GM12873 (cell line): ENCODE measurements around the gene PALM3.

ENCODE experiments used
- TF ChIP-seq, protein P1 (sequence below): IDR thresholded peaks from 2 replicates; pipeline ENCODE4 v1.5.1; 2012; ENCODE audit warnings: low read depth, mild to moderate bottlenecking, moderate library complexity, low read length, control low read depth; ENCODE audit not compliant: insufficient read depth; ENCODE audit errors: missing control alignments

The PALM3 gene

GRCh38 chr19:14019100-14019499, 42.8 kb downstream of the PALM3 start:
- TF ChIP-seq, protein P1, sequence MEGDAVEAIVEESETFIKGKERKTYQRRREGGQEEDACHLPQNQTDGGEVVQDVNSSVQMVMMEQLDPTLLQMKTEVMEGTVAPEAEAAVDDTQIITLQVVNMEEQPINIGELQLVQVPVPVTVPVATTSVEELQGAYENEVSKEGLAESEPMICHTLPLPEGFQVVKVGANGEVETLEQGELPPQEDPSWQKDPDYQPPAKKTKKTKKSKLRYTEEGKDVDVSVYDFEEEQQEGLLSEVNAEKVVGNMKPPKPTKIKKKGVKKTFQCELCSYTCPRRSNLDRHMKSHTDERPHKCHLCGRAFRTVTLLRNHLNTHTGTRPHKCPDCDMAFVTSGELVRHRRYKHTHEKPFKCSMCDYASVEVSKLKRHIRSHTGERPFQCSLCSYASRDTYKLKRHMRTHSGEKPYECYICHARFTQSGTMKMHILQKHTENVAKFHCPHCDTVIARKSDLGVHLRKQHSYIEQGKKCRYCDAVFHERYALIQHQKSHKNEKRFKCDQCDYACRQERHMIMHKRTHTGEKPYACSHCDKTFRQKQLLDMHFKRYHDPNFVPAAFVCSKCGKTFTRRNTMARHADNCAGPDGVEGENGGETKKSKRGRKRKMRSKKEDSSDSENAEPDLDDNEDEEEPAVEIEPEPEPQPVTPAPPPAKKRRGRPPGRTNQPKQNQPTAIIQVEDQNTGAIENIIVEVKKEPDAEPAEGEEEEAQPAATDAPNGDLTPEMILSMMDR: no peak

- TF ChIP-seq, protein P1: no peak
Measured at GRCh38 chr19:14015524-14016035, 46.3 kb downstream of the PALM3 start.

DNA sequence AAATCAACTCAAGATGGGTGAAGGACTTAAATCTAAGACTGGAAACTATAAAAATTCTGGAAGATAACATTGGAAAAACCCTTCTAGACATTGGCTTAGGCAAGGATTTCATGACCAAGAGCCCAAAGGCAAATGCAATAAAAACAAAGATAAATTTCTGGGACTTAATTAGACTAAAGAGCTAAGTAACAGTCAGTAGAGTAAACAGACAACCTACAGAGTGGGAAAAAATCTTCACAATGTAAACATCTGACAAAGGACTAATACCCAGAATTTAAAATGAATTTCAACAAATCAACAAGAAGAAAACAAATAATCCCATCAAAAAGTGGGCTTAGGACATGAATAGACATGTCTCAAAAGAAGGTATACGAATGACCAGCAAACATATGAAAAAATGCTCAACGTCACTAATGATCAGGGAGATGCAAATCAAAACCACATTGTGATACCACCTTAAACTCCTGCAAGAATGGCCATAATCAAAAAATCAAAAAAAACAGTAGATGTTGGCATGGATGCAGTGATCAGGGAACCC, 49.4 kb downstream of the PALM3 start:
- TF ChIP-seq, protein P1: no peak

DNA sequence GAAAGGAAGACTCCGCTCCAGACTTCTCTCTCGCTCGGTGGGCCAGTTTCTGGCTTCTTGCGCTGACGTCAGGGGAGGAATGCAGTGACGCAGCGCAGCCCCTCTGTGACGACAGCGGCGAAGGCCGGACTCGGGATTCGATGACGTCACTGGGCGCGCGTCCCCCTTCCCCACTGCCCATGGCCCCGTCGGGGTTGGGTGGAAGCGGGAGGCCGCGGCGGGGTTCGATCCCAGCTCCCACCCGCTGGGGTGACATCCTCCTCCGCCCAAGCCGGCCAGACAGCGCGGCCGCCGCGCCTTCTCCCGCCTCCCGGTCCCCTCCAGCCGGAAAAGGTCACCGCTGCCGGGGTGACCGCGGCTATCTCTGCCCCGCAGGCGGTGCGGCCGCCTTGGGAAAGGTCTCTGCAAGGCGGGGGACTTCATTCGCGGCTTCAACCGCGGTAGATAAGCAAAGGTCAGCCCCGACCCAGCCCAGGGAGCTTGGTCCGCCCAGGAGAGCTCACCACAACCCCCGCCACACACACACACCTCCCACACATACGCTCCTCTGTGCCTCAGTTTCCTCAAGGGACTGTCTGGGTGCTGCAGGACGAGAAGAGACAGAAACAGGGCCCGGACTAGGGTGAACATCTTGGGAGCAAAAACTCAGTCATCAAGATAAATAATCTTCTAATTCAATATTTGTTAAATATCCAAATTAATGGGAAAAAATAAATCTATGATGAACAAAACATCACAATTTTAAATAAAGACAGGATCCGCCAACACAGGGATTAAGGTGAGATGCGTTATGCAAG, 54.9 kb downstream of the PALM3 start:
- TF ChIP-seq, protein P1: no peak

DNA sequence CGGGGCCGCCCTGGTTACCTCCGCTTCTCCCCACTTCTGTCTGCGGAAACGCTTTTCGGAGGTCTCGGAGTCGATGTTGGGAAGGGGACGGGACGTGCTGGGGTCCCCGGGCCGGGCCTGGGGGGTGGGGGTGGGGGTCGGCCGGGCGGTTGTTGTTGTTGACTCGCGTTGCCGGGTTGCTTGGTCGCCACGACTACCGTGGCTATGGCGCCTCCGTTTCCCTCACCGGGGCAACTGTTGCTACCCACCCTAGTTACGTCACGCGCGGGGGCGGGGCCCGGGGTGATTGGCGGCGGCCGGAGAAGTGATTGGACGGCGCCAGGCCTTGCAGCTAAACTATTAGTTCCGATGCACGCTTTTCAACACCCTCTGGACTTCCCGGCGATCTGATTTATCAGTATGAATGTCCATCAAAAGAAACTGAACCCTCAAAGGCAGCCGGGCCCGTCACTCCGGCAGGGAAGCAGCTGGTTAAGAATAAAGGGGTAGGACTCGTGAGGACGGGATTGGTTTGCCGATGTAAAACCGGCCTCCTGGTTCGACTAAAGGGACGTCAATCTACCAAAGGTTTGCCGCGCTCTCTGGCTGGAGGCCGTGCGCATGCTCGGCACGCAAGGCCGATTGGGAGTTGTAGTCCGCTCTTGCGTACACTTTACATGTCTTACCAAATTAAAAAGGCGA, 55.7 kb downstream of the PALM3 start, which contains the start of gene RFX1:
Gene RFX1 (minus strand): TSS at position 236 of the 681 bp plus-strand sequence. CDS start 12,477 bp downstream, outside the sequence.
- TF ChIP-seq, protein P1: no peak

- TF ChIP-seq, protein P1: no peak
Measured at GRCh38 chr19:14005349-14006084, 56.4 kb downstream of the PALM3 start.
